G401 (cell line): ENCODE measurements around the gene BACH2. TPM values are rescaled to one million over a fixed set of nuclear protein-coding genes. Genes with fewer than 3 reads are reported as not detected.

Experiments used
- DNase-seq: peaks from one replicate; pipeline ENCODE4 v3.0.0-alpha.2; 2015; ENCODE audit warnings: low spot score
- in situ Hi-C: cut with HindIII; loops from 2 replicates; pipeline ENCODE4 v1.10.0; 2016; ENCODE audit warnings: low sequenced_read_pairs, mixed read lengths
- total RNA-seq: library from RNA; depleted of rRNA; stranded (reverse); fragments of >200 nt; shearing (Covaris generic); gene quantifications from 2 replicates; pipeline ENCODE4 v1.2.3, GENCODE V29; 2014

BACH2 gene
- total RNA-seq, 1 experiment from 2014 or later: 0.71 TPM

- in situ Hi-C loops: no loop called here
- no peak for DNase-seq
Measured at GRCh38 chr6:90194371-90194841, 102.2 kb downstream of the BACH2 start.

DNA sequence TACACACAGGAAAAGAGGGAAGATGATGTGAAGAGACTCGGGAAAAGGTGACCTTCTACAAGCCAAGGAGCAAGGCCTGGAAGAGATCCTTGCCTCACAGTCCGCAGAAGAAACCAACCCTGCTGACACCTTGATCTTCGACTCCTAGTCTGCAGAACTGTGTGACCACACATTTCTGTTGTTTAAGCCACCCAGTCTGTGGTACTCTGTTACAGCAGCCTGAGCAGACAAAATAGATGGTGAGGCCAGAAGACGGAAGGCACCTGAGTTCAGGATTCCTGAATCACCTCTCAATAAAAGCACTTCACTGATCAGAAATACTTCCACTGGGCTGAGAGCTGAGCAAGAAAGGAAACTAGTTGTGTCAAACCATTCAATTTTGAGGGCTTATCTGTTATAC lies 103.3 kb downstream of the BACH2 start:
- DNase-seq: no peak

DNA sequence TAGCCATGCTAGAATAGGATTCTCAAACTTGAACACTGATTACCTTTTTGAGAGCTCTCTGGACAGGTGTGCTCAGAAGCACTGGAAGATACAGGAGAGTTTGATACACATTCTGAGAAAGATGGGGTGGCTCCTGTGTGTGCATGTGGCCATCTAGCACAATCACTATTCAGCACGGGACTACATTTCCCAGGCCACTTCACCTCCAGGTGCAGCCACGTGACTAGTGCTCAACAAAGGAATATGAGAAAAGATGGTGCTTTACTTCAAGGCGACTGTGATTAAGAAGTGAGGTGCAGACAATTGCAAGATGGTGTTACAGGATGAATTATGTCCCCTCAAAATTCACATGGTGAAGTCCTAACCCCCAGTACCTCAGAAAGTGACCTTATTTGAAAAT lies 103.8 kb downstream of the BACH2 start:
- in situ Hi-C loops: no loop called here
- DNase-seq: no peak

More for the DNA sequence above, 103.3 kb downstream of the BACH2 start:
- in situ Hi-C loops: no loop called here

DNA sequence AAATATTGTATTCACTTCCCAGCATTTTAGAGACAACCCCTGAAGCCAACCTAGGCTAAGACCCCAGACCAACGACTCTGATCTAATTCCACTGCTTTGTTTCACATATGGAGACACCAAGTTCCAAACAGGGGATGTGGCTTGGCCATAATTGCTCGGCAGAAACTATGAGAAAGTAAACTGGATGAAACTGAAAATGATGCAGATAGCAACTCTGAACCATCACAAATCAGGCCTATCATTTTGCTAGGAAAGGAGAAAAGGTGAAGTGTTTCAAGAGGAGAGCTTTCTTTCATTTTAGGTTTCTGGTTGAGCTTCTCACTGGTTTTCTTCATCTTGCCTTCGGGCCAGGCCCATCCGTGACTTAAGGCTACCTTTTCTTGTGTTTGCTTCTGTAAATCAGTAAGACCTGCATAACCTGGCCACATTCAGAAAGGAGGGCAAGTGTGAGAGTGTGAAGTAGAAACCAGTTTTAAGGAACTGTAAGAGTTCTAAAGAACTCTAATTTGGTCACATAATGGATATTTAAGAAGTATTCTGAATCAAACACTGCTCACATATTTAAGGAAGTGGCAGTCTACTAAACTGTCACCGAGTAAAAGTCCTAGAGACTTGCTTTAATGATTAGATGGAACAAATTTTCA lies 105.8 kb downstream of the BACH2 start:
- in situ Hi-C loops: no loop called here
- DNase-seq: no peak

GRCh38 chr6:90190131-90190530 lies 106.5 kb downstream of the BACH2 start:
- DNase-seq: no peak
- in situ Hi-C loops: no loop called here

DNA sequence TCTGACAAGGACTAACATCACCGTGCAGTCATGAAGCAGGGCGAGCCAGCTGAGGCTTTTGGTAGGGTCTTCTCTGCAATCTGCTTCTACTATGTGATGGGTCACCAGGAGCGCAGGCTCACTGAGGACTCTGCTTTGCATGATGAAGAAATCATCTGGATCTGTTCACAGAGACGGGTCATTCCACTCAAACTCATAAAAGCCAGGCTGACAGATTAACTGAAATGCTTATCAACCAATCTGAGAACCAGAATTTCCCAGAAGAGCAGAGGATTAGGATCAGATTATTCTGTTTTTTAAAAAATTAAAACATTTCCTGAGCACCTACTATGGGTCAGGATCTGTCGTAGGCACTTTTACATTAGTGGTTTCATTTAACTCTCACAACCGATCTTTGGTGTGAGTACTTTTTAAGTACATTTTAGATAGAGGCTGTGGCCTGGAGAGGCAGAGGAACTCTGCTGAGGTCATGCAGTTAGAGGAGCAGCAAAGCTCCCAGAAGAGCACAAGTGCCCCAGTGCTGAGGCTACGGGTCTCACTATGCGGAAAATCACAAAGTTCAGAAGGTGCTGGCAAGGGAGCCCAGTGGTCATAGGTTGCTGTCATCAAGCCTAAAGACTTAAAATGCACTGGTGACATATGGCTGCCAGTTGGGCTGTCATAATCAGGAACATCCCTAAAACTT lies 109.1 kb downstream of the BACH2 start:
- in situ Hi-C loops: no loop called here
- DNase-seq: no peak

DNA sequence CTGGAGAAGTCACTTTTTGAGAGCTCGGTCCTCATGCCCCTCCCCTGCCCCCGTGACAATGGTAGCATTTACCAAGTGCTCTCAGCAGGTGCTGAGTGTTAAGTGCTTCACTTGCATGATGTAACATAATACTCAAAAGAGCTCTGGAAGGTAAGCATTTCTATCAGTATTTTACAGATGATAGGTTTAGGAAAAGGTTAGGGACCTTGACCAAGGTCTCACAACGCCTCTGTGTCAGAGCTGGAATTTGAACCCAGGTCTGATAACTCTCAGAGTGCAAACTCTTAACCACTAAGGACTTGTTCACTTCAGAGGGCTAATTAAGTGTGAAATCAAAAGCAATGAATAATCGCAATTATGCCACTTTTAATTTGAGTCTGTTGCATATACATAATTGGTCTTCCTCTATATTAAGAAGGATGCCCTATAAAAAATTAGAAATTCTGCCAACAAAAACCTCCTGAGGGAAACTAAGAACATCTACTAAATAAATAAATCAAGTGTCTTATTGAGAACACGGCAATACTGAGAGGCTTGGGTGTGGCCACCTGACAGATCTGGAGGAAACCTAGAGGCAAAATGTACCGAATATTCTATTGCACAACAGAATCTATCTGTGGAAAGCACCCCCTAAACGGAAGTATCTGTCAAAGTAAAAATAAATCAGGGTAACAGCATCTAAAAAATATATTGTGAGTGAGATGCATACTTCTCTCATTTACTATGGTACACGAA lies 109.8 kb downstream of the BACH2 start:
- in situ Hi-C loops: no loop called here
- no peak for DNase-seq

GRCh38 chr6:90186026-90186425 lies 110.6 kb downstream of the BACH2 start:
- DNase-seq: no peak
- in situ Hi-C loops: no loop called here

DNA sequence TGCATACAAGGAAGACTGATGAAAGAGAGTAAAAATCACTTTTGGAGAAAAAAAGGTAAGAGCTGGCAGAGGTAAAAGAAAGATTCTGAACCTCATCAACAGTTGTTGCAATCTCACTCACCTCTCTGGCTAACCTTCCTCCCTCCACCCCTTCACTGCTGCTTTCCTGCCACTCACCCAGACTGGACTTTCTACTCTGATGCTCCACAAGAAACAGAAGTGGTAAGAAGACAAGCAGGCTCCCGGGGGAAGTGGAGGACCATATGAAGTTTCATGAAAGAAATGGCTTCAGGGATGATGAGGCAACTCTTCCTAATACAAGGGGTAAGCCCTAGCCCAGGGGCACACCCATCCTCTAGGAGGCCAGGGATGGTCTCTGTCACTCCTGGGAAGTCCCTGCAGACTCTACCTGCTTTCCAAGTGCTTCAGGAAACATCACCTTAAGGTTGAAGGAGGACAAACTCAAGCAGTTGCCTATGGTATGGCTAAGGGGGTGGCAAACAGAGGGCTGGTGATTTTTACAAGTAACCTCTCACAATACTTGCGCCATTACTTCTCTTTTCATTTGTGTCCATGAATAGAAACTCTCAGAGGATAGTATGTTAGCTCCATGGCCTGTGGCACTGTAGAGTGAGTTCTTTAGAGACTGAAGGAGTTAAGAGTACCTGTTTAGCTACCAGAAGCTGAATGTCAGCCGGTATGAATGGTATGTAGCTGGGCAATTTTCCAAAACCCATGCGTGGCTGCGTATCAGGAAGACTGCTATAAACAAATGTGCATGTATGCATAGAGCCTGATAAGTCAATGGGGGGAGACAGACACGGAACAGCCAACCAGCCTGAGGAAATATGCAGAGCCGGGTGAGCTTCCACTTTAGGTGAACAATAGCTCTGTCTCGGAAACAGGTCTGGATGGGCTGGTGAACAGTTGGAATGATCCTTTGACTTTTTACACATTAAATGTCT lies 112.0 kb downstream of the BACH2 start:
- no peak for DNase-seq
- in situ Hi-C loops: no loop called here

DNA sequence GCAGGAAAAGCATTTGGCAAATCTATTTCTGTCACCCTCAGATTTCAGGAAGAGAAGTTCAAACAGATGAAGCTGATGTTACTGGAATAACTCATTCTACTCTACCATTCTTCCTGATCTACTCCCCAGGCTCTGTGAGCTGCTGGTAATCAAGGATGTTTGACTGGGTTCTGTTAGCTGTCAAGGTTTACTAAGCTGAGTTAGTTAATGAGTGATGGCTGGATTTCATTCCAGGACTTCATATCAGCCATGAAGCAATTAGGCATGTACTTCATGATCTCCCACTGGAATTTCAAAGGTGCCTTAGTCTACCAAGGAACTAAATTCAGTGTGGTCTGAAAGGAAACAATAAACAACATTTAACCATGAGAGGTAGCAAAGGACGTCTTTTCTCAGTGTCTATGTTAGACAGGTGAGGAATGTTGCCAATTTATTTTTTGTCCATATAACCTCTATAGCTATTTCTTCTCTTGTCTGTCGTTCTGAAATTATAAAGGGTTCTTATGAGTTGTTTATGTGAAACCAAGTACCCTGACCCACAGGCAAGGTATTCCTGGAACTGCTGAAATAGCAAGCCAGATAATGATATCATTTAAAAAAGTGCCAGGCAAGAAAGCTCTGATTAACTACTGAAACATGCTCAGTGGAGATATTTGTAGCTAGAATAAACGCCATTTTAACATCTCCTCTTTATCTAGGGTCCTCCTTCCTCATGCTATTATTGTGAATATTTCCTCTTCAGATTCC lies 112.9 kb downstream of the BACH2 start:
- in situ Hi-C loops: no loop called here
- DNase-seq: no peak

- in situ Hi-C loops: no loop called here
- DNase-seq: no peak
Measured at GRCh38 chr6:90180526-90180925, 116.1 kb downstream of the BACH2 start.

- in situ Hi-C loops: no loop called here
- no peak for DNase-seq
Measured at GRCh38 chr6:90179190-90180169, 117.2 kb downstream of the BACH2 start.

DNA sequence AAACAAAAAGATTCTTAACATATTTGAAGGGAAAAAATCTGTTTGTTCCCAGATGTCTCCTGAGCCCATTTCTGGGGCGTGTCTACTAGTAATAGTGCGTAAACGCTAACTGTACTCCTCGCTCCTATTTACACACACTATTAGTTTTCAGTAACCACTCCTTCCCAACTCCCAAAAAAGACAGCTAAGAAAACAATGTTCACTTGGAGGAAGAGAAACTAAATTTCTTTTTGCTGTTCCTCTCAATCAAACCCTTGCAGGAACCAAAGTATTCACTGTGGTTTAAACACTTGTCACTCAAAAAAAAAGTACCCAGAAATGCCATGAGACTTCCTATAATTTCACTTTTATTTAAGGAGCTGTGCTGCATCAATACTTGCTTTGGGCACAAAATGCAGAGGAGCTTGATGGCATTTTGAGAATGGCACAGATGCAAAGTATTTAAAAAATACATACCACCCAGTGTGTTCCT lies 118.2 kb downstream of the BACH2 start:
- in situ Hi-C loops: no loop called here

DNA sequence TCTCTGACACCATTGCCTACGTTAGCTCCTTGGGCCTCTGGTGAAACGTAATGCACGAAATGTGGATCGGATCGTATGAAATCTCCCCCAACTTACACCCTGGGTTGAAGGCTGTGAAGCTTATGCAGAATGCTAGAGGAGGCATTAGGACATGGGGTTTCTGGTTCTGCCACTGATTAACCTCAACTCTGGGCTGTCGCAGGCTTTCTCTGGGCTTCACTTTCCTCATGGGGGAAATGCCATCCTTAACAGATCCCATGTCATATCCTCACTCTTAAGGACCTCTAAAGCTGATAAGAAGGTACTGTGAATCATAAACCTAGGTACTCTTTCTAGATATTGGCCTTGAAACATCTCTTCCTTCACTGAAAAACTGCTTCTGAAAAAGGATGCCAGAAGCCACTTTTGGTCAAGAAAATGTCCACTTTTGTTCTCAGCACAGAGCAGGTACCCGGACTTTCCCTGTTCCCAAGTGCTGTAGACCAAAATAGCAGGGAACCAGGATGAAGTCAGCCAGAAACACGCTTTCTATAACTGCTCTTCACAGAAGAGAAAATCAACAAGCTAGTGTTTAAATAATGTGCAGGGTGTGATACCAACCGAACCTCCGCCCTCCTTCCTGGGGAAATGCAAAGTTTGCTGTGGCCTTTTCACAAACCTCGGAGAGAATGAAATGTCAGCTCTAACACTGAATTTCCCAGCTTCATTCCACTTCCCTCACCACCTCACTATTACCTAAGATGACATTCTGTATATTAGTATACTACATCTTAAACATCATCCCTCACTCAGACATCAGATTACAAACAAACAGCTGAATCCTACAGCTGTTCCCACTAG lies 118.9 kb downstream of the BACH2 start:
- DNase-seq: no peak
- in situ Hi-C loops: no loop called here

More for the DNA sequence above, 118.2 kb downstream of the BACH2 start:
- DNase-seq: no peak

DNA sequence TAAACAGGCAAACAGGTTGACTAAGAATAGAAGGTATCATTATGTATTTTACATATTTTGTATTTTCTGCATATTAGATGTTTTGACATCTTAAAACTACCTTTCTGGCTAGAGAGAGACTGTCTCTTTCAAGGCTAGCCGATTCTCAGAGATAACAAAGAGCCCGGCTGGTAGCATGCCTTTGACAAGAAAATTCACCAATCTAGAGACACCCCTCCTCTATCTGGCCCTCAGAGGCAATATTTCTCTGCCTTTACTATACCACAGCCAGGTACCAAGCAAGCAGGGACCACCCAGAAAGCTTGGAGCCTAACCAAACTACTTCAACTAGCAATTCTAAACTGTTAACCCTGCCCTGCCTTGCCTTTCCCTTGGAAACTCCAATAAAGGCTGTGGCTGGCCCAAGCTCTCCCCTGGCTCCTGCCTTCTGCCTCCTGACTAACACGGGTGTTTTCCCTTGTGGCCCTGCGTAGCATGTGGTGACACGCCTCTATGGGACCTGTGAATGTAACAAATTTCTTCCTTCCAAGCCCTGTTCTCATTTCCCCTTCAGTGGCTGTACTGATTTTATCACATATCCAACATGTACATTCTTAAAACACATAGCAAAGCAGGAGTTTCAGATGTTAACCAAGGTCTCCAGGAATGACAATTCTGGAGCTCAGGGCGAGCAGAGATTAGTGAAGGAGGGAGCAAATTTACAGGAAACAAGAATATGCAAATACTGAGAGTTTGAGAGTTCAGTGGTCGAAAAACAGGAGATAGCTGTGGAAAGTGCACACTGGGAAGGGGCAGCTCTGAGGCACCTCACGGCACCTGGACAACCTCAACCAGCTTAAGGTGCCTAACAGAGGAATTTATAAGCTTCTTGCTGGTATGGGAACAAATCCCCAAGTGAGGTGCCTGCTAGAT lies 120.8 kb downstream of the BACH2 start:
- no peak for DNase-seq
- in situ Hi-C loops: no loop called here
